Cardiac septum (tissue), 1 donor: Measurements from ENCODE around the gene NDUFAF2. TPM values are rescaled to one million over a fixed set of nuclear protein-coding genes. Genes with fewer than 3 reads are reported as not detected.
"Not testable (repeated sequence)": the region's sequence is repeated elsewhere in the genome, so short reads cannot be mapped to it uniquely, and the experiment has no call there.

Source experiments
- DNase-seq: peaks from one replicate; pipeline ENCODE4 v3.0.0-alpha.2; 2020; ENCODE audit warnings: low spot score
- intact Hi-C: fragments of 100-400 bp; cut with DNase I; formaldehyde crosslinking; loops from one replicate; pipeline ENCODE4 v1.14.0; 2022
- total RNA-seq: library from RNA; stranded (reverse); fragmentation: NEBNext Ultra II Directional; extraction: Animal tissue kit (Norgen Biotek cat#: 25700); gene quantifications from one replicate; pipeline ENCODE4 v1.2.1, GENCODE V29; 2021
- donor health status: DM: no; HTN: no; CAD: no.

NDUFAF2 gene
- total RNA-seq, 1 donor from 2014 or later, result 27.1 TPM

DNA sequence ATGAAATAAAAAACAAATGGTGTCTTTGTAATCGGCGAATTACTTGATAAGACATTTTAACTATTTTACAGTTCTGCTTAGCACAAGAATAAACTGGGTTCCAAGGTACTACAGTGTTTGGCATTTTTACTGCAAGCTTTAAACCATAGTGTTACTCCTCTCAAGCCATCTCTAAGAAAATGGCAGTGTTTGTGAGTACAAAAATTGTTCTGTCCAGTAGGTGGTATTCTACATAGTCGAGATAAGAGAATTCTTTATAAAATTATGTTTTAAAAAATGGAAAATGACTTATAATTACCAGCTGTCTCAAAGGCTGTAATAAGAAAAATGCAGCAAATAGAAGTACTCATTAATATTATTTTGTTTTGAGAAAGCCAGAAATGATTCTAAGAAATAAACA is 214.1 kb downstream of the NDUFAF2 start:
- DNase-seq, result no peak
- intact Hi-C loops, result no loop called here

DNA sequence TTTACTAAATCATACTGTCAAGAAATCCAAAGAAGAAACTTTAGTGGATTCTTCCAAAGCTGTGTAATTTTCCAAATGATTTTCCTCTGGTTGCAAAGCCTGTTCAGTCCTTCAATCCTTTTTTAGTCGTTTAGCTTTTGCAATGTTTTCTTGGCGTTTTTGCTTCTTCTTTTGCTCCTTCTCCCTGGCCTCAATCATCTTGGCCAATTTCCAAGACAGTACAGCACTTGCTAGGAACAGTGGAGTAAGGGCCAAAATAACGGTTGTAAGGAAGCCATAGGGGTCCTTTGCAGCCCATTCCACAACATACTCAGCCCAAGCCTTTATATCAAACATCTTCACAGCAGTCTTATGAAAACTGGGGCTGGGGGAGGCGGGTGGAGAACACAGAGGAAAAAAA is 214.8 kb downstream of the NDUFAF2 start:
- DNase-seq, result no peak
- intact Hi-C loops, result loop anchor here (5.0 to 10.0 kb wide), 4 partner anchors 172 to 505 kb away; partner anchors contain the start of gene ZSWIM6

DNA sequence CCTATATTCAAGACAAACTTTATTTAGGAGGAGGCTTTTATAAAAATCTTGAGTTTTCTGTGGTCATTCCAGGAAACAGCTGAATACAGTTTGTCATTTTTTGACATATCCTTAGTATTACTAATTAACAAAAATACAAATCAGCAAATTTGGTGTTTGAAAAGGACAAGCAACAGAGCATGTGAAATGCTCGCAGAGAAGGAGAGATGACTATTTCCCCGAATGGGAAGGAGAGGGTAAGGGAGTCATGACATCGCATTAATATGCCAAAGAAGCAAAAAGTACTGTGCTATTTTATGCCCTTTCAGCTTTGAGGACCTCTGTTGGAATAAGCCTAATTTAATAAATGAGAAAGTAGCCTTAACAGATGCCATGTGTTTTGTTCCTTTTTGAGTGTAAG is 215.5 kb downstream of the NDUFAF2 start:
- no peak for DNase-seq
- intact Hi-C loops, result loop anchor here (5.0 to 10.0 kb wide), 4 partner anchors 172 to 504 kb away; partner anchors contain the start of gene ZSWIM6

DNA sequence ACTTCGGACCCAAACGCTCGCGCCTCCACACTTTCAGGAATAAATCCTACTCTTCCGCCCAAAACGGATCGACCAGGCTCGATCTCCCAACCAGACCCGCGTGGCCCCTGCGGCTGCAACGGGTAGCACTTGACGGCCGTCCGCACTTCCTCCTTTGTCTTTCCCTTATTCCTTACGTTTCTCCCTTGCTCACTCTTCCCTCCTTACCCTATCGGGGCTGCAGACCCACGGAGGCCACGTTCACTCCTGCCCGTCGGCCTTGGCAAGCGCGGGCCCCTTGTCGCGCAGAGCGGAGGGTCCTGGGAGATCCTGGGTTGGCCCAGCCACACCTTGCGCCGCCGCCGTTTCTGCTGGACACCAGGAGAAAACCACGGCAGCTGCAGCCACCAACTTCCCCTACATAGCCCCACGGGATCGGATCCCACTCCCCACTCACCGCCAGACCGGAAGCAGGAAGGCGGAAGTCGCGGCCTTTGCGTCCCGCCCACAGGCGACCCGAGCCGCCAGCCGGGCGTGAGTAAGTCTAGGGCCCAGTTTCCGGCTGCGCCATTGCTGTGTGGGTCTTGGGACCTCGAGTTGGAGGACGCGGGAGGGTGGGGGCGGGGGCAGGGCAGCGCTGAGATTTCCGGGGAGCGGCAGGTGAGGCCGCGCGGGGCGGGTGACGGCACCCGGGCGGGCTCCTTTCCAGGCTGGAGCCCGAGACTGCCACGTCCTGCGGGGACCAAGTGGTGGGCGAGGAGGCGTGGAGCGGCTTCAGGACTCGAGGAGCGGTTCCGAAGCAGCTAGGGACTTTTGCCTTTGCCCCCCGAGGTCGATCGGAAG is 217.2 kb downstream of the NDUFAF2 start, which contains the start of gene SMIM15:
TSS of gene SMIM15 (minus strand) at position 459 of the 822 bp plus-strand sequence. CDS start 2,297 bp downstream, outside the sequence.
- intact Hi-C loops, result loop anchor here (2.0 to 10.0 kb wide), 5 partner anchors 170 to 503 kb away; partner anchors contain the start of gene ZSWIM6
- DNase-seq, result peak; percentile 95

DNA sequence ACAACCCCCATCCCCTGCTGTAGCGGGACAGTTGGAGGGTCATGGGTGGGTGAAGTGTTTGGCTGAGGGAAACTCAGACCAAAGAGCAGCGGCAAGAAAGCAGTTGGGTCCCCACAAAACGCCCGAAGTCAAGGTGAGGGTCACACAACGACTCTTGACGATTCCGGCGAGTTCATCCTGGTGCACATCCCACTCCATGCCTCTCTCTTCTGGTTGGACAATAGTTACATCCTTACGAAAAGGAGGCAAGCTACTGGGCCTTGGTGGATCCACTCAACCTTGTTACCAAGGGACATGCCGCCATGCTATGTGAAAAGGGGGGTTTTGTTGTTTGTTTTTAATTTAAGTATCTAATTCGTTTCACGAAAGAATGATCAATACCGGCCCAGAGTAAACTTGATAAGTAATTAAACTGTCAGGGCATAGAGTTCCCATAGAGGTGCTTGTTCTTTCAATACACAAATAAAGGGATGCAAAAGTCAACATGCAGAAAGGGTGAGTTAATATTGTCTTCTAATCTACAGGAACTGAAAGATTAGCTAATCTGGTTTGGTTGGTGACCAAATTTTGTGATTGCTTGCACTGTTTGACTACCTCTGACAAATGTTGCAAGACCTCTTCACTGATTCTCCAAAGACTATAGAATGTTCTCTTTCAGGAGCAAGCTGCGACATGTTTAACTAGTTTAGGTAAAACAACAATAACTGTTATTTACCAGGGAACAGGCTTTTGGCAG is 218.0 kb downstream of the NDUFAF2 start:
- intact Hi-C loops, result loop anchor here (2.0 to 10.0 kb wide), 5 partner anchors 169 to 502 kb away; partner anchors contain the start of gene ZSWIM6
- DNase-seq, result no peak

DNA sequence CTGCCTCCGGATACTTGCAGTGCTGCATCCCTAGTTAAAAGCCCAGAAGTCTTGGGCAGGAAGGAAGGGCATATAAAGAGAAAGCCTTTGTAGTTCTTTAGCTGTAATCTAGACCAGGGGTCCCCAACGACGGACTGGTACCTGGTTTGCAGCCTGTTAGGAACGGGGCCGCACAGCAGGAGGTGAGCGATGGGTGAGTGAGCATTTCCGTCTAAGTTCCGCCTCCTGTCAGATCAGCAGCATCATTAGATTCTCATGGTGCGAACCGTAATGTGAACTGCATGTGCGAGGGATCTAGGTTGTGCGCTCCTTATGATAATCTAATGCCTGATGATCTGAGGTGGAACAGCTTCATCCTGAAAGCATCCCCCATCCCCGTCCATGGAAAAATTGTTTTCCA is 218.9 kb downstream of the NDUFAF2 start:
- no peak for DNase-seq
- intact Hi-C loops, result loop anchor here (2.0 to 10.0 kb wide), 5 partner anchors 168 to 501 kb away; partner anchors contain the start of gene ZSWIM6

DNA sequence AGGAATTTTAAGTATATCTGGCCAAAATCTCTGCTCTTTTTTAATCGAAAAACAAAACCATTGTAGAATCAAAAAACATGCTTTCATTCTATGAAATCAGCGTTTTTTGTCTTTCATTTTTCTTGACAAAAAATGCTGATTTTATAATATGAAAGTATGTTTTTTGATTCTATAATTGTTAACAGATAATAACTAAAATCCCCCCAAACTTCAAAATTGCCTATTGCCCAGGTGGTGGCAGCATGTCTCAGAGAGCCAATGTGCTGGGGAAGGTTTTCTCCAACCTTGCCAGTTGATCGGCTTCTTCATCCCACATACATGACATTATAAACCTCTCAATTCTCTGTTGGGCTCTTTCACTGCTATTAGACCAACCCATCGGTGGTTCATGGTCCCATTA is 222.4 kb downstream of the NDUFAF2 start:
- intact Hi-C loops, result loop anchor here (10.0 kb wide), 3 partner anchors 213 to 497 kb away; no protein-coding TSS in a partner anchor
- no peak for DNase-seq

DNA sequence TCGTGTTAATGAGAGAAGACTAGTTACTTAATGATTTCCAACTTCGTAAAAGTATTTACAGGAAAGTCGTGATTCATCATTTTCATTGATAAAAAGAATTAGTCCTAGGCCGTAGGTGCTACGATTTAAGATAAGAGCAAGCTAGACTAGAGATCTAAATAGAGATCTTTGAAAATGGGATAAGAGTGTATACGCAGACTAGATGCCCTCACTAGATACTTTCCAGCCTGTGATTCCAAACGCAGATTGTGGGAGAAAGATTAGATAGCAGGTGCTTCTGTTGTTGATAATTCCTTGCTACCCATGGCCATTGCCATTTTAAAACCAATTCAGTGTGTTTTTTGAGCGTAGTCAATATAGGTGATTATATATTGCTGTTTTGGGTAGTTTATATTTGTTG is 223.9 kb downstream of the NDUFAF2 start:
- intact Hi-C loops, result loop anchor here (10.0 kb wide), 3 partner anchors 214 to 496 kb away; no protein-coding TSS in a partner anchor

DNA sequence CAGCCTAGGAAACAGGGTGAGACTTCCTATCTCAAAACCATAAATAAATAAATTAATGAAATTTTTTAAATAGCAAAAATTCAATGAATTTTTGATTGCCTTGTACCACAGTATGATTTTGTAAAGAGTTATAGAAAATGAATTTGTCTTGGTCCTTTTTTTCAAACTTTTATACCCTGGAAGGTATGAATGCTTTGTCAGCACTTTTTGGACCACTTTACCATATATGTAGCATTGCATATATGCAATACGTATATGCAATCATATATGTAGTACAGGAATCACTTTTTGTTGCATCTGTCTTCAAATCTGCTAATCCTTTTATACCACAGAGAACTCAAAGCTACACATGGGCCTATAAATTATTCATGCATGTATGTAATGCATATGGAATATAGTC is 226.5 kb downstream of the NDUFAF2 start:
- intact Hi-C loops, result no loop called here
- DNase-seq, result no peak

More for the DNA sequence above, 223.9 kb downstream of the NDUFAF2 start:
- no peak for DNase-seq

DNA sequence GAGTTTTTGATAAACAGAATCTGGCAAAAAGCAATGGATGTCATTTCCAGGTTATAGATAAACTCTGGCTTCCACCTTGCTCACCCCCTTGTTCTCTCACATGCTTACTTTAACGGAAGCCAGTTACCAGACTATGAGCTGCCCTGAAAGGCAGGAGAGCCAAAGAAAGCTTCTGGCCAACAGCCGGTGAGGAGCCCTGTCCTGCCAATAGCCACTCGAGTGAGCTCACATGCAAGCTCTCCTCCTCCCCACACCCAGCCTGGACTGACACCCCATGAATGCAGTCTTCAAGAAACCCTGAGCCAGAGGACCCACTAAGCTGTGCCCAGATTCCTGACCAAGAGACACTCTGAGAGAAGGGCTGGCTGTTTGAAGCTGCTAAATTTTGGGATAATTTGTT is 231.6 kb downstream of the NDUFAF2 start:
- DNase-seq, result no peak
- intact Hi-C loops, result no loop called here

DNA sequence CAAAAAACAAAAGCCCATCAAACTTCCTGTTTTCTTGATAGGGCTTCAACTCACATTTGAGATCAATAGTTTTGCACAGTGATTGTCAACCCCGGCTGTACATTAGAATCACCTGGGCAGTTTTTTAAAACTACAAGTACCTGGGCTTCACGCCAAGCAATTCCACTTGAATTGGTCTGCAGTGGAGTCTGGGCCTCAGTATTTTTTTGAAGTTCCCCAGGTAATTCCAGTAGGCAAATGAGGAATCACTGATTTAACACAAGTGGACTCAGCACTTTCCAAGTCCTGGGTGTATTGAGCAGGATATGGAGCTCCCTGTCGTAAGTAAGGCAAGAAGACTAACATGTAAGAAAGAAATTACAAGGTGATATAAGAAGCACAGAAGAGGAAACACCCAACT is 232.1 kb downstream of the NDUFAF2 start:
- intact Hi-C loops, result no loop called here
- no peak for DNase-seq

DNA sequence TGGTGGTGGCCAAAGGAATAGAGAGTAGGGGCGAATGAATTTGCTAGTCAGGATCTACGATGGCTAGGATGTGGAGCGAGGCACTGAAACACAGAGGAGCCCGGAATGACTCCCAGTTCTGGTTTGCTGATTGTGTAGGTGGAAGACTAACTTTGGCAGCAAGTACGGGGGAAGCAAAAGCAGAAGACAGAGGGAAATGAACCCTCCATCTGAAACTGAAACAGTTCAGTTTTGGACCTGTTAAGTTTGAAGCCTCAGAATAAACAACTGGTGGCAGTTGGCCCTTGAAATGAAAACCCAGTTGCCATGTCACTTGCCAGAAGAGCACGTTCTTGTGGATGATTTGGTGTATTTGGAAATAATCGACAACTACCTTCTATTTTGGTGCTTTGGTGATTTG is 232.7 kb downstream of the NDUFAF2 start:
- no peak for DNase-seq
- intact Hi-C loops, result no loop called here

DNA sequence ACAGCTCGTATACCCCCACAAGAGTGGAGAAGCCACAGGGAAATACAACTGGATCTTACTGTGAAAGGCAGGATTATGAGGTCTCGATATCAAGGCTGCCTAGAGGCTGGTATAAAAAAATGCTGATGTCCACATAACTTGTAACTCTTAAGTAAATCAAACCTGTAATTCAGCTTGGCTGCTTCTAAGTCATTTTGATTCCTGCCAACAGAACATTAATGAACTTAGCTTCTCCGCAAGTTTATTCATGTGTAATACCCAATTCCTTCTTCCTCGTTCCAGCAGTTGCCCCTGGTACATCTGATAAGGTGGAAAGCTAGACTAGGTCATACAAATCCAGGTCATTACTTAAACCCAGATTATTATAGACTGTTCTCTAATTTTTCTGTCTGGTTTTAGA is 233.7 kb downstream of the NDUFAF2 start:
- no peak for DNase-seq
- intact Hi-C loops, result no loop called here

DNA sequence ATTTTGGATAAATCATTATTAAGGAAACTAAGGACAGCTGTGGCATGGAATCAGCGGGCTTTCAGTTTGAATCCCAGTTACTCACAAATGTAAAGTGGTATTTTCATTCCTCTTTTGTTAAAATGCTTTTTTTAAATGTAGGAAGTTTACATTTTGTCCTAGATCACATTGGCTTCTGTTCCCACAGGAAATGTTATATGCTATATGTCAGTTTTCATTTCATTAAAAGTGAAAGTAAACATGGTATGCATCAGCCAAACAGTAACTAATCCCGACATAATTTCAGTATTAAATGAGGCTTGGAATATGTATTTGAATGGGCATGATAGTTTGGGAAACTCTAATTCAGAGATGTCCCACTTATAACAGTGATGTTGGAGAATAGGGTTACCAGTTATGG is 235.9 kb downstream of the NDUFAF2 start:
- no peak for DNase-seq
- intact Hi-C loops, result no loop called here

DNA sequence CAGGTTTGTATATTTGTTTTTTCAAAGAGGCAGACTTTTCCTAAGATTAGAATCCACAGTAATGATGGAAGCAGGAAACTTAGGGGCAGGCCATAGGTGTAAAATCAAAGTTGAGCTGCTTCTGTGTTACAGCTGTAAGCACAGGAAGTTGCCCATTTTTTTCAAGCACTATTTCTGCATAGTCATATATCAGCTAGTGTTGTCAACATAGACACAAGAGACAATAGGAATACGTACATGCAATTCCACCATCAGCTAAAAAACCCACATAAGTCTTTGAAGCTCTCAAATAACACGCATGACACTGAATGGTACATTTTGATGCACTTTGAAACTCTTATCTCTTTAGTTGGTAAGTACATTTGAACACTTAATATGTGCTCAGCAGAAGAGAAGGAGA is 237.4 kb downstream of the NDUFAF2 start:
- no peak for DNase-seq
- intact Hi-C loops, result no loop called here

DNA sequence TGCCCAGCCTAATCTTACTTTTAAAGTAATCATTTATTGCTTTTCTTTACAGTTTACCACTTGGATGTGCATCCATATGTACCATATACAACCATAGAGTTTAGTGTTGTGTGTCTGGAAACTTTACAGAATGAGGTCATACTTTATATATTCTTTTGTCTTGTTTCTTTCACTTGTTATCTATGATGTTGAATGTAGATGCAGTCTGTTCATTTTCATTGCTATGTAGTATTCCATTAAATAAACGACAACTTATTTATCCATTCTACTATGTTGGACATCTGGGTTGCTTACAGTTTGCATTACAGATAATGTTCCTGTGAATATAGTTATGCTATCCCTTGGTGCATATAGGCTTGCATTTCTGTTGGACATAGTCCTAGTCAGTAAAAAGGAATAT is 238.5 kb downstream of the NDUFAF2 start:
- intact Hi-C loops, result no loop called here
- no peak for DNase-seq

DNA sequence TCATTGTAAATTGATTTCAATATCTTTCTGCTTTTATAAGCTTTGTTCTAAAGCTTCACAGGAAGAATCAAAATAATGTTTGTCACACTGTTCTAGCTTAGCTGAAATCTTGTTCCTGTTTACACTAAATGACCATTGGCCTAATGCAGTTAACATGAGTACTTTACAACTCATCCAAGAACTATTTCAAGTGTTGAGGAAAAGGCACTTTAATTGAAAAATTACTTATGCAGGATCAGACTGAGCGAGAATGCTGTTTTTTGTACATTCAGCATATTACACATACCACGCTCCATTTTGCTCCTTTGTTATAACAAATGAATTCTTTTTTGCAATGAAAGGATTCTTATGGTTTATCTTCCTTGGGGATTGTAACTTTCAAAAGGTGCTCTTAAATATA is 239.7 kb downstream of the NDUFAF2 start:
- DNase-seq, result no peak
- intact Hi-C loops, result no loop called here

DNA sequence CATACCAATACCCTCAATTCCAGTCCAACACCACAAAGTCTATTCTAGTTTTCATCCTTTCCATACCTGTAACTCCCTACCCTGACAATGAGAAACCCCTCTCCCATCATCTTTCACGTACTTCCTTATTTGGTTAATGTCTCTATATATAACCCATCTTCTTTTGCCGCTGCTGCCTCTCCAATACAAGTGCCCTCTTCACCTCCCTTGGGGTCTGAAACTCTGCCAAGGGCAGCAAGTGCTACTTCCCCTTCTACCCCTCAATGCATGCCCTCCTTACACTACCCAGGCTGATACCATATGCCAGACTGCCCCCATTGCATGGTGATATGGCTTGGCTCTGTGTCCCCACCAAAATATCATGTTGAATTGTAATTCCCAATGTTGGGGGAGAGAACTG is 241.6 kb downstream of the NDUFAF2 start:
- intact Hi-C loops, result no loop called here
- no peak for DNase-seq

DNA sequence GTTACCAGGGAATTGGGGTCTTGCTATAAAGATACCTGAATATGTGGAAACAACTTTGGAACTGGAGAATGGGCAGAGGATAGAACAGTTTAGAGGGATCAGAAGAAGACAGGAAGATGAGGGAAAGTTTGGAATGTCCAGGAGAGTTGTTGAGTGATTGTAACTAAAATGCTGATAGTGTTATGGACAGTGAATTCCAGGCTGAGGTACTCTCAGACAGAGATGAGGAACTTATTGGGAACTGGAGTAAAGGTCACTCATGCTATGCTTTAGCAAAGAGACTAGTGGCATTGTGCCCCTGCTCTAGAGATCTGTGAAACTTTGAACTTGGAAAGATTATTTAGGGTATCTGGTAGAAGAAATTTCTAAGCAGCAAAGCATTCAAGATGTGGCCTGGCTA is 242.3 kb downstream of the NDUFAF2 start:
- DNase-seq, intact Hi-C loops: not testable (repeated sequence)

DNA sequence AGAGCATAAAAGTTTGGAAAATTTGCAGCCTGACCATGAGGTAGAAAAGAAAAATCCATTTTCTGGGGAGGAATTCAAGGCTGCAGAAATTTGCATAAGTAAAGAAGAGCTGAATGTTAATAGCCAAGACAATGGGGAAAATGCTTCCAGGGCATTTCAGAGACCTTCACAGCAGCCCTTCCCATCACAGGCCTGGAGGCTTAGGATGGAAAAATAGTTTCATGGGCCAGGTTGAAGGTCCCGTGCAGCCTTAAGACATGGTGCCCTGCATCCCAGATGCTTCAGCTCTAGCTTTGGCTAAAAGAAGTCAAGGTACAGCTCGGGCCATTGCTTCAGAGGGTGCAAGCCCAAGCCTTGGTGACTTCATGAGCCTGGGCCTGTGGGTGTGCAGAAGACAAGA is 242.8 kb downstream of the NDUFAF2 start:
- intact Hi-C loops, DNase-seq: not testable (repeated sequence)
